Measurements from ENCODE around the gene CLCA1.

CLCA1 gene

GRCh38 chr1:86461482-86461881, 7.2 kb upstream of the CLCA1 start:
- DNase-seq (ENCODE audit: low read depth in 3 of 3), result no peak

GRCh38 chr1:86464819-86465218, 3.9 kb upstream of the CLCA1 start:
- DNase-seq (ENCODE audit: low read depth in 3 of 3), result no peak

- DNase-seq (ENCODE audit: low read depth in 3 of 3), result no peak
Measured at GRCh38 chr1:86466109-86466844, 2.5 kb upstream of the CLCA1 start.

- no peak for DNase-seq (ENCODE audit: low read depth in 3 of 3)
Measured at GRCh38 chr1:86466986-86467385, 1.7 kb upstream of the CLCA1 start.

- no peak for DNase-seq (ENCODE audit: low read depth in 3 of 3)
Measured at GRCh38 chr1:86470859-86471258, 2.1 kb downstream of the CLCA1 start.

- DNase-seq (ENCODE audit: low read depth in 3 of 3), result no peak
Measured at GRCh38 chr1:86471291-86471690, 2.6 kb downstream of the CLCA1 start.

- no peak for DNase-seq (ENCODE audit: low read depth in 3 of 3)
Measured at GRCh38 chr1:86472152-86472551, 3.4 kb downstream of the CLCA1 start.

GRCh38 chr1:86472767-86473166, 4.0 kb downstream of the CLCA1 start:
- no peak for DNase-seq (ENCODE audit: low read depth in 3 of 3)

GRCh38 chr1:86477256-86477655, 8.5 kb downstream of the CLCA1 start:
- DNase-seq (ENCODE audit: low read depth in 3 of 3), result no peak

GRCh38 chr1:86477682-86478081, 9.0 kb downstream of the CLCA1 start:
- DNase-seq (ENCODE audit: low read depth in 3 of 3), result no peak

- DNase-seq (ENCODE audit: low read depth in 3 of 3), result no peak
Measured at GRCh38 chr1:86478416-86479156, 9.9 kb downstream of the CLCA1 start.

- DNase-seq (ENCODE audit: low read depth in 3 of 3), result no peak
Measured at GRCh38 chr1:86481966-86482365, 13.2 kb downstream of the CLCA1 start.

- no peak for DNase-seq (ENCODE audit: low read depth in 3 of 3)
Measured at GRCh38 chr1:86487131-86487810, 18.5 kb downstream of the CLCA1 start.

GRCh38 chr1:86487811-86488141, 19.0 kb downstream of the CLCA1 start:
- DNase-seq (ENCODE audit: low read depth in 3 of 3), result no peak

GRCh38 chr1:86489242-86489878, 20.6 kb downstream of the CLCA1 start:
- DNase-seq (ENCODE audit: low read depth in 3 of 3), result no peak

- DNase-seq (ENCODE audit: low read depth in 3 of 3), result no peak
Measured at GRCh38 chr1:86491171-86491950, 22.6 kb downstream of the CLCA1 start.

GRCh38 chr1:86498281-86498680, 29.6 kb downstream of the CLCA1 start:
- DNase-seq (ENCODE audit: low read depth in 3 of 3), result no peak

GRCh38 chr1:86499987-86500593, 31.4 kb downstream of the CLCA1 start:
- DNase-seq (ENCODE audit: low read depth in 3 of 3), result no peak

- DNase-seq (ENCODE audit: low read depth in 3 of 3), result no peak
Measured at GRCh38 chr1:86500714-86501113, 32.0 kb downstream of the CLCA1 start.

- DNase-seq (ENCODE audit: low read depth in 3 of 3), result peak in 1 of 3 experiments; percentile 26
Measured at GRCh38 chr1:86502125-86502646, 33.5 kb downstream of the CLCA1 start.

Measured in stimulated activated CD4-positive, alpha-beta T cell treated with anti-CD3 and anti-CD28 coated beads, TNF-alpha, amount 100 ng/mL, for 4 hours (primary cell).